Adrenal gland (tissue), 12 donors: ENCODE data around the gene COL26A1. TPM values are rescaled to one million over a fixed set of nuclear protein-coding genes. Genes with fewer than 3 reads are reported as not detected.
A peak's percentile ranks its signal among the peaks of the same experiment; 100 is the strongest.

Source experiments
- DNase-seq, 7 donors: peaks; one replicate each; pipeline ENCODE4 v3.0.0-alpha.2; 2019 to 2020
- H3K27ac ChIP-seq, 5 donors: fragments of 200-600 bp; sonication (generic) in 4 of 5; 1 replicate in 3 of 5; 2 replicates in 2 of 5; pipeline versions ENCODE4 v1.5.1 to v1.8.0; 2016 to 2020; ENCODE audit warnings: mild to moderate bottlenecking in 1 of 5
- H3K27me3 ChIP-seq: fragments of 200-600 bp; 2 replicates; pipeline ENCODE4 v1.8.0; 2021
- H3K36me3 ChIP-seq, 2 donors: fragments of 200-600 bp; replicated peaks in 1 of 2; 1 replicate in 1 of 2; 2 replicates in 1 of 2; pipeline versions ENCODE4 v1.5.1 to v1.8.0; 2018 to 2022
- H3K4me1 ChIP-seq, 2 donors: fragments of 200-600 bp; replicated peaks in 1 of 2; 1 replicate in 1 of 2; 2 replicates in 1 of 2; pipeline versions ENCODE4 v1.5.1 to v1.8.0; 2018 to 2021
- H3K4me3 ChIP-seq, 4 donors: fragments of 200-600 bp; sonication (generic) in 3 of 4; one replicate each; pipeline ENCODE4 v1.5.1; 2016 to 2018
- H3K9me3 ChIP-seq, 3 donors: fragments of 200-600 bp; sonication (generic) in 1 of 3; replicated peaks in 1 of 3; 1 replicate in 2 of 3; 2 replicates in 1 of 3; pipeline versions ENCODE4 v1.5.1 to v1.8.0; 2016 to 2021
- POLR2A ChIP-seq, 2 donors: fragments of 450-650 bp; IDR thresholded peaks; one replicate each; pipeline ENCODE4 v1.6.1; 2017; ENCODE audit warnings: antibody characterized with exemption in 2 of 2, mild to moderate bottlenecking in 2 of 2, moderate library complexity in 1 of 2
- WGBS, 4 donors: extraction: QIAGEN DNeasy Blood & Tissue Kit in 2 of 4; methylation state at CpG; one replicate each; pipeline versions ENCODE4 v1.1.5 to v1.1.7; 2013 to 2017; 5-methylcytosine and 5-hydroxymethylcytosine counted together
- intact Hi-C, 2 donors: fragments of 100-400 bp; cut with DNase I; formaldehyde crosslinking; loops; one replicate each; pipeline versions ENCODE4 v1.14.1 to v1.15.0; 2022 to 2023
- polyA plus RNA-seq, 3 donors: library from polyadenylated mRNA; stranded (reverse); fragments of 200-250 nt in 2 of 3; fragments of 350-450 nt in 1 of 3; fragmentation: Illumina TruSeq in 1 of 3; extraction: RNeasy Lipid Tissue Mini Kit (QIAGEN cat#74804) in 1 of 3; gene quantifications; one replicate each; pipeline ENCODE4 v1.2.3, GENCODE V29; 2013 to 2014
- total RNA-seq, 9 donors: library from RNA; depleted of rRNA in 4 of 9; stranded (reverse); fragments of >200 nt in 4 of 9; fragments of 120-200 nt in 1 of 9; fragmentation: NEBNext Ultra II Directional in 1 of 9; extraction: Animal tissue kit (Norgen Biotek cat#: 25700) in 1 of 9; gene quantifications; one replicate each; pipeline versions ENCODE4 v1.1.0 to v1.2.4, GENCODE V29; 2013 to 2023
- TF ChIP-seq, protein P1 (sequence below), 6 experiments: fragments of 450-650 bp in 4 of 6; fragments of 200-600 bp in 2 of 6; sonication (generic) in 1 of 6; IDR thresholded peaks; 1 replicate in 5 of 6; 2 replicates in 1 of 6; pipeline versions ENCODE4 v1.5.1 to v1.8.0; 2016 to 2021; ENCODE audit warnings: antibody characterized with exemption in 6 of 6, mild to moderate bottlenecking in 2 of 6, moderate library complexity in 1 of 6
- donor health status: healthy with polysubstance abuse.
- donor health status: Bipolar disorder and iron deficiency.
- donor health status: DM: yes; HTN: yes; CAD: no.
- donor health status: DM: no; HTN: no; CAD: no.
- donor health status: DM: no; HTN: no; CAD: no.
- donor health status: DM: yes; HTN: yes; CAD: no.

Gene COL26A1
- total and polyA plus RNA-seq, 12 donors: 0.64 to 18.8 (median 4.6) TPM

DNA sequence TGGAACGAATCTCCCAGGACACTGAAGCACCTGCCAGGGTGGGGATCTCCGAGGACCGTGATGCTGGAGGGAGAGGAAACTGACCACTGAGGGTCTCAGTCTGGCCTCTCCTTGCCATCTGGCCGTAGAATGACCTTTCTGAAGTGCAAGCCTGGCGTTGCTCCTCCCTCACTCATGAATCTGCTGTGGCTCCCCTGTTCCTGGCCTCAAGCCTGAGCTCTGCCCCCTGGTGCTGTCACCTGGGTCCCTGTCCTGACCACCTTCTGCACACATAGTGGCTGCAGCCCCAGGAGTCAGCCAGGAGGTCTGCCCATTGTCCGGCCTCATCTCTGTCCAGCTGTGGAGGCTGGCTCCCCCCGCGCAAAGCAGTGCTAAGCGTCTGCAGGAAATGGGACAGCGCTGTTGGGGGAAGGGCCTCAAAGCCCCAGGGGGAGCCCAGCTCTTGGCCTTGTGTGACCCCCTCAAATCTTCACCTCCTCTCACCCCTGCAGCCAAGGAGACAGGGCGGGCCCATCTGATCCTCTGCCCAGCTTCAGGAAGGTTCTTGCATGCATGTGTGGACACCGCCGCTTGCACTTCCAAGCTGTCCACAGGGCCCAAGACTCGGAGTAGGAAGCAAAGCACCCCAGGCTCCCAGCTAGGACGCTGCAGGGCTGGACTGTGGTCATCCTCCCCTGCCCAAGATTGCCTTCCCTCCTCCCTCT lies 200.7 kb downstream of the COL26A1 start:
- intact Hi-C loops: no loop called here
- Histone ChIP-seq H3K4me3 (no peak overlapping the region), H3K36me3 (no peaks in the 10 kb centered on the region), H3K9me3 (no peaks in the 10 kb centered on the region), H3K4me1 (no peaks in the 10 kb centered on the region), H3K27me3 (peaks cover 5% of the 10 kb centered on the region), H3K27ac (no peak overlapping the region)
- no peak for DNase-seq
- TF ChIP-seq POLR2A (IDR thresholded peaks at IDR 0.05): no peak
- TF ChIP-seq, protein P1, sequence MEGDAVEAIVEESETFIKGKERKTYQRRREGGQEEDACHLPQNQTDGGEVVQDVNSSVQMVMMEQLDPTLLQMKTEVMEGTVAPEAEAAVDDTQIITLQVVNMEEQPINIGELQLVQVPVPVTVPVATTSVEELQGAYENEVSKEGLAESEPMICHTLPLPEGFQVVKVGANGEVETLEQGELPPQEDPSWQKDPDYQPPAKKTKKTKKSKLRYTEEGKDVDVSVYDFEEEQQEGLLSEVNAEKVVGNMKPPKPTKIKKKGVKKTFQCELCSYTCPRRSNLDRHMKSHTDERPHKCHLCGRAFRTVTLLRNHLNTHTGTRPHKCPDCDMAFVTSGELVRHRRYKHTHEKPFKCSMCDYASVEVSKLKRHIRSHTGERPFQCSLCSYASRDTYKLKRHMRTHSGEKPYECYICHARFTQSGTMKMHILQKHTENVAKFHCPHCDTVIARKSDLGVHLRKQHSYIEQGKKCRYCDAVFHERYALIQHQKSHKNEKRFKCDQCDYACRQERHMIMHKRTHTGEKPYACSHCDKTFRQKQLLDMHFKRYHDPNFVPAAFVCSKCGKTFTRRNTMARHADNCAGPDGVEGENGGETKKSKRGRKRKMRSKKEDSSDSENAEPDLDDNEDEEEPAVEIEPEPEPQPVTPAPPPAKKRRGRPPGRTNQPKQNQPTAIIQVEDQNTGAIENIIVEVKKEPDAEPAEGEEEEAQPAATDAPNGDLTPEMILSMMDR (IDR thresholded peaks at IDR 0.05): no peak
- 64 to 74% (median 73%) methylated on average over 8 to 15 of the region's 15 CpGs for WGBS, 4 donors

DNA sequence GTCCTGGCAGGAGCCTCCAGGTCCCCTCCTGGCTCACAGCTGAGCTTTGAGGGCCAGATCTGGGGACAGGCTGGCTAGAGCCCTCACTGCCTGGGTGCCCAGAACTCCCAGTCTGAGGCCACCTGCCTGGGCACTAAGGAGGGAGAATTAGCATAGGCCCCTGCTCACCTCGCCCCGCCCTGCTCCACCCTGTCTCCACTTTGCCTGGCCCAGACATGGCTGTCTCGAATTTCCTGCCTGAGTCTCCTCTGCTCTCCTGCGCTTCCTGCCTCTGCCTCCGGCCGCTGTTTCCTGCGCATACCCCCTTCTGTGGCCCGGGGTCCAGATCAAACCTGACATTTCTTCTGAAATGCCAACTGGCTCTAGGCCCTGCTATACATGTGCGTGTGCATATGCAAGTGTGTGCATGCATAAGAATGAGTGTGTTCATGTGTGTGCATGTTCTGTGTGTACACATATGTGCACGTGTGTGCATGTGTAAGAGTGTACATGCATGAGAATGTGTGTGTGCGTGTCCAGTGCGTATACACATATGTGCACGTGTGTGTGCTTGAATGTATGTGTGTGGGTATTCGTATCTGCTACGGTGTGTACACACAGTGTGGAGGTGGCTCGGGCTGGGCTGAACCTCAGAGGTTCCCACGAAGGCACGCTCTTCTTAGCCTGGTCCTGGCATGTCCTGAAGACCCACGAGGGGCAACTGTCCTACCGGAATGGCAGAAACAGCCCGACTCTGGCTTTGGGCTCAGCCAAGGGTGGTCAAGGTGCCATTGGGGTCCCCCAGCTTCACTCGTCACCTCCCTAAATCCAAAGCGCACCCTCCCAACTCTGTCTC lies 201.5 kb downstream of the COL26A1 start:
- no peak overlapping the region for H3K27ac ChIP-seq
- DNase-seq: no peak
- no peaks in the 10 kb centered on the region for H3K36me3 ChIP-seq
- peaks cover 6% of the 10 kb centered on the region for H3K27me3 ChIP-seq
- intact Hi-C loops: no loop called here
- no peak overlapping the region for H3K4me3 ChIP-seq
- no peaks in the 10 kb centered on the region for H3K9me3 ChIP-seq
- no peaks in the 10 kb centered on the region for H3K4me1 ChIP-seq
- no peak for TF ChIP-seq POLR2A (IDR thresholded peaks at IDR 0.05)
- TF ChIP-seq, protein P1 (IDR thresholded peaks at IDR 0.05): no peak
- WGBS, 4 donors: 71 to 78% (median 77%) methylated on average over 15 to 23 of the region's 23 CpGs

DNA sequence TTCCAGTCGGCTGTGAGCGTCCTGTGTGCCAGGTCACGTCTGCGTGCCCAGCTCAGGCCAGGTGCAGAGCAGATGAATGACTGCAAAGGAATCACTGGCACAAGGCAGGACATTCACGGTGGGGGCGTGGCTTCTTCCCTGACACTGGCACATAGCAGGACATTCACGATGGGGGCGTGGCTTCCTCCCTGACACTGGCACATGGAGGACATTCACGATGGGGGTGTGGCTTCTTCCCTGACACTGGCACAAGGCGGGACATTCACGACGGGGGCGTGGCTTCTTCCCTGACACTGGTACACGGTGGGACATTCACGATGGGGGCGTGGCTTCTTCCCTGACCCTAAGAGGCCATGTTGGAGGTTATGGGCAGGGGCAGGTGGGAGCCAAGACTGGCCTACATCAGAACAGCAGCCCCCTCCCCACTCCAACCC lies 202.1 kb downstream of the COL26A1 start:
- intact Hi-C loops: no loop called here
- peaks cover 6% of the 10 kb centered on the region for H3K27me3 ChIP-seq
- TF ChIP-seq, protein P1 (IDR thresholded peaks at IDR 0.05): no peak
- no peak for TF ChIP-seq POLR2A (IDR thresholded peaks at IDR 0.05)

DNA sequence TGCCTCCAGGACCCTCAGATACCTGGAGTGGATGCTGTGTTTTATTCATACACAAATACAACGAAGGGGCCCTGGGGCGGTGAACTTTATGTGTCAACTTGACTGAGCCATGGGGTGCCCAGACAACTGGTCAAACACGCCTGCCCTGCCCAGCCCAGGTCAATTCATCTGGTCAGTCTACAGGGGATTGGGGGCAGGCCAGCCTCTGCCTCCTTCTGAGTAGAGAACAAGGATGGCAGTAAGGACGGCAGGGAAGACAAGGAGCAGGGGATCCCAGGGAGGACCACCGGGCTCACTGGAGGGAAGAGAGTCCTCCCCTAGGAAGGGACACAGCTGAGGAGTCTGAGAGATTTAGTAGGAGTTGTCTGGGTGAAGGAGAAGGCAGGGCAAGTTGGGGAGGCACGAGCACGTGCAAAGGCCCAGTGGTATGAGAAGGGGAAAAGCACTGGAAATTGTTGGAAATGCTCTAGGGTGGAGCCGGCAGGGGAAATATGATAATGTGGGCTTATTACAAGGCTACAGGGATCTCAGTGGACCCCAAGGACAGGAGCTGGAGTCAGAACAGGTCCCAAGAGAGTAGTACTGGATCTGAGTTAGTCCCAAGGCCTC lies 203.0 kb downstream of the COL26A1 start:
- H3K27me3 ChIP-seq: peaks cover 6% of the 10 kb centered on the region
- no peak for TF ChIP-seq POLR2A (IDR thresholded peaks at IDR 0.05)
- TF ChIP-seq, protein P1 (IDR thresholded peaks at IDR 0.05): no peak
- intact Hi-C loops: no loop called here
- H3K36me3 ChIP-seq: no peaks in the 10 kb centered on the region
- no peak overlapping the region for H3K4me3 ChIP-seq
- H3K4me1 ChIP-seq: no peaks in the 10 kb centered on the region
- 89 to 91% (median 90%) methylated on average over 8 of the region's 8 CpGs for WGBS, 4 donors
- no peak overlapping the region for H3K27ac ChIP-seq
- H3K9me3 ChIP-seq: no peaks in the 10 kb centered on the region
- peak in 1 of 7 donors; percentile 4 for DNase-seq

More for the DNA sequence above, 202.1 kb downstream of the COL26A1 start:
- Histone ChIP-seq H3K4me3 (no peak overlapping the region), H3K9me3 (no peaks in the 10 kb centered on the region), H3K36me3 (no peaks in the 10 kb centered on the region), H3K27ac (no peak overlapping the region), H3K4me1 (no peaks in the 10 kb centered on the region)
- WGBS, 4 donors: 32 to 44% (median 37%) methylated on average over 14 to 16 of the region's 16 CpGs
- peak in 6 of 7 donors; percentile 19 to 61 (median 26) for DNase-seq
